ENCODE measurements around the gene PRDM15.

DNA sequence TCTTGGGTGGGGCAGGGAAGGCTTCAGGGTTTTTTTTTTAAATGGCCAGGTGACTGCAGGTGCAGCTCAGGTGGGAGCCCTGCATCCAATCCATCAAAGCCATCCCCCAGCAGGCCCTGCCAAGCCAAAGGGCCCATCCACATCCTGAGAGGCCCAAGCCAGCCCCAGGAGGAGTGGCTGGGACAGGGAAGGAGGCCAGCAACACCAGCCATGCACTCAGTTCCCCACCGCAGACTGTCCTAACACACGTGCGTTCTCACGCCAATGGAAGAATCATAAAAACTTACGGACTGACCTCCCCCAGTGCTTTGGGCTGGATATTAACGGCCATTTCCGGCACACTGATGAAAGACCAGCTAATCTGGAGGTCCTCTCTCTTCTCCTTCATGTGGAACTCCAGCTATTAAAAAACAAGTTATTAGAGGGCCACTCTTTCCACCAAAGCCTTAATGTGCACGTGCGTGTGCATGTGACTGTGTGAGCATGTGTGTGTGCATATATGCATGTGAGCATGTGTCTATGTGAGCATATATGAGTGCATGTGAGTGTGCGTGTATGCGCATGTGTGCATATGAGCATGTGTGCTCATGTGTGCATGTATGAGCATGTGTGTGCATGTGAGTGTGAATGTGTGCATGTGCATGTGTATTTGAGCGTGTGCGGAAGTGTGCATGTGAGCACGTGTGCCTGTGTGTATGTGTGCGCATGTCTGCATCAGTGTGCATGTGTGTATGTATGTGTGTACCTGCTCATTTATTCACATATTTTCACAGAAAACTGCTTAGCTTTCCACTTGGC lies 39.6 kb upstream of the PRDM15 start:
- TF ChIP-seq, protein P1, sequence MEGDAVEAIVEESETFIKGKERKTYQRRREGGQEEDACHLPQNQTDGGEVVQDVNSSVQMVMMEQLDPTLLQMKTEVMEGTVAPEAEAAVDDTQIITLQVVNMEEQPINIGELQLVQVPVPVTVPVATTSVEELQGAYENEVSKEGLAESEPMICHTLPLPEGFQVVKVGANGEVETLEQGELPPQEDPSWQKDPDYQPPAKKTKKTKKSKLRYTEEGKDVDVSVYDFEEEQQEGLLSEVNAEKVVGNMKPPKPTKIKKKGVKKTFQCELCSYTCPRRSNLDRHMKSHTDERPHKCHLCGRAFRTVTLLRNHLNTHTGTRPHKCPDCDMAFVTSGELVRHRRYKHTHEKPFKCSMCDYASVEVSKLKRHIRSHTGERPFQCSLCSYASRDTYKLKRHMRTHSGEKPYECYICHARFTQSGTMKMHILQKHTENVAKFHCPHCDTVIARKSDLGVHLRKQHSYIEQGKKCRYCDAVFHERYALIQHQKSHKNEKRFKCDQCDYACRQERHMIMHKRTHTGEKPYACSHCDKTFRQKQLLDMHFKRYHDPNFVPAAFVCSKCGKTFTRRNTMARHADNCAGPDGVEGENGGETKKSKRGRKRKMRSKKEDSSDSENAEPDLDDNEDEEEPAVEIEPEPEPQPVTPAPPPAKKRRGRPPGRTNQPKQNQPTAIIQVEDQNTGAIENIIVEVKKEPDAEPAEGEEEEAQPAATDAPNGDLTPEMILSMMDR (conservative IDR thresholded peaks at IDR 0.05 in 1 of 2, IDR thresholded peaks at IDR 0.05 in 1 of 2; ENCODE audit: low read depth in 1 of 2, low read length in 2 of 2), result no peak
- TF ChIP-seq EZH2 (IDR thresholded peaks at IDR 0.05; ENCODE audit: low read length, missing control alignments), result no peak

All from fibroblast of lung (primary cell).